HepG2 (cell line): ENCODE results near the gene CHAF1A. TPM values are rescaled to one million over a fixed set of nuclear protein-coding genes. Genes with fewer than 3 reads are reported as not detected.
A peak's percentile ranks its signal among the peaks of the same experiment; 100 is the strongest.

ENCODE experiments used
- AGO2 ChIP-seq: fragments of 200-400 bp; formaldehyde crosslinking; optimal IDR thresholded peaks from 2 replicates; pipeline ENCODE3; 2017; ENCODE audit warnings: mild to moderate bottlenecking, low read depth, low read length, moderate library complexity
- ARHGAP35 ChIP-seq: sonication (generic); formaldehyde crosslinking; IDR thresholded peaks from 2 replicates; pipeline ENCODE4 v1.9.0; 2022; ENCODE audit warnings: mild to moderate bottlenecking, inconsistent platforms, moderate library complexity, missing genetic modification reagents, borderline replicate concordance
- ATF5 ChIP-seq: sonication (generic); formaldehyde crosslinking; IDR thresholded peaks from 2 replicates; pipeline ENCODE4 v1.4.0; 2020; ENCODE audit warnings: mild to moderate bottlenecking, low read depth, missing genetic modification reagents
- BRD4 ChIP-seq: sonication (generic); formaldehyde crosslinking; IDR thresholded peaks from 2 replicates; pipeline ENCODE4 v1.4.0; 2020; ENCODE audit warnings: missing genetic modification reagents
- HNRNPLL ChIP-seq: fragments of 200-400 bp; formaldehyde crosslinking; IDR thresholded peaks from 2 replicates; pipeline ENCODE4 v1.6.1; 2017; ENCODE audit warnings: mild to moderate bottlenecking, low read depth, low read length; ENCODE audit not compliant: poor library complexity, severe bottlenecking
- HOXA5 ChIP-seq: sonication (generic); formaldehyde crosslinking; IDR thresholded peaks from 2 replicates; pipeline ENCODE4 v1.4.0; 2020; ENCODE audit warnings: missing genetic modification reagents
- MAFF ChIP-seq: IDR thresholded peaks from 2 replicates; pipeline ENCODE4 v1.6.1; 2011; ENCODE audit warnings: low read depth, low read length, improper control_type of control experiment
- POLR2A ChIP-seq, 2 experiments: IDR thresholded peaks; 2 replicates each; pipeline ENCODE4 v1.6.1; 2011; ENCODE audit warnings: low read depth in 2 of 2, low read length in 2 of 2, mild to moderate bottlenecking in 1 of 2, moderate library complexity in 1 of 2; ENCODE audit not compliant: insufficient read depth in 1 of 2
- ZBTB33 ChIP-seq: sonication (generic); formaldehyde crosslinking; IDR thresholded peaks from 2 replicates; pipeline ENCODE4 v1.4.0; 2020; ENCODE audit warnings: missing genetic modification reagents
- ZBTB42 ChIP-seq: sonication (generic); formaldehyde crosslinking; IDR thresholded peaks from 2 replicates; pipeline ENCODE4 v1.5.0; 2020; ENCODE audit warnings: mild to moderate bottlenecking, missing genetic modification reagents
- ZFP37 ChIP-seq: sonication (generic); formaldehyde crosslinking; IDR thresholded peaks from 2 replicates; pipeline ENCODE4 v1.4.0; 2020; ENCODE audit warnings: missing genetic modification reagents, borderline replicate concordance
- ZNF20 ChIP-seq: sonication (generic); formaldehyde crosslinking; IDR thresholded peaks from 2 replicates; pipeline ENCODE4 v1.4.0; 2020; ENCODE audit warnings: mild to moderate bottlenecking, moderate library complexity, missing genetic modification reagents
- ZNF24 ChIP-seq: fragments of 450-650 bp; IDR thresholded peaks from 2 replicates; pipeline ENCODE4 v1.6.1; 2017; ENCODE audit warnings: antibody characterized with exemption, mild to moderate bottlenecking
- ZNF530 ChIP-seq: sonication (generic); formaldehyde crosslinking; IDR thresholded peaks from 2 replicates; pipeline ENCODE4 v1.5.0; 2020; ENCODE audit warnings: low read depth, mild to moderate bottlenecking, missing genetic modification reagents
- ZNF576 ChIP-seq: sonication (generic); formaldehyde crosslinking; IDR thresholded peaks from 2 replicates; pipeline ENCODE4 v1.4.0; 2020; ENCODE audit warnings: mild to moderate bottlenecking, missing genetic modification reagents
- ZNF850 ChIP-seq: sonication (generic); formaldehyde crosslinking; conservative IDR thresholded peaks from 2 replicates; pipeline ENCODE4 v1.9.0; 2021; ENCODE audit warnings: mild to moderate bottlenecking, missing genetic modification reagents
- polyA plus RNA-seq, 8 experiments: library from polyadenylated mRNA; depleted of rRNA in 3 of 8; stranded (reverse) in 7 of 8; unstranded in 1 of 8; fragments of >200 nt; fragmentation: Illumina TruSeq in 4 of 8; extraction: Trizol in 4 of 8; gene quantifications; 2 replicates each; pipeline versions ENCODE4 v1.2.1 to v1.2.3, GENCODE V29; 2011 to 2016; ENCODE audit warnings: low read depth in 4 of 8, missing spikeins in 1 of 8, mixed read lengths in 1 of 8; ENCODE audit not compliant: insufficient read depth in 1 of 8
- total RNA-seq, 5 experiments: library from RNA; depleted of rRNA; stranded (reverse); fragments of >200 nt; fragmentation: Illumina TruSeq; extraction: Trizol; gene quantifications; 2 replicates each; pipeline ENCODE4 v1.2.3, GENCODE V29; 2016; ENCODE audit warnings: low read depth in 1 of 5
- TF ChIP-seq, protein P1 (sequence below): sonication (generic); formaldehyde crosslinking; IDR thresholded peaks from 2 replicates; pipeline ENCODE4 v1.4.0; 2020; ENCODE audit warnings: missing genetic modification reagents, borderline replicate concordance
- TF ChIP-seq, protein P2 (sequence below): sonication (generic); formaldehyde crosslinking; conservative IDR thresholded peaks from 2 replicates; pipeline ENCODE4 v1.4.0; 2020; ENCODE audit warnings: mild to moderate bottlenecking, missing genetic modification reagents, moderate library complexity

CHAF1A gene
- total and polyA plus RNA-seq, 2 of the 13 experiments (the other 11 are each of a cell fraction or from before 2014, with no cell fraction given): 11.0 to 34.8 TPM

DNA sequence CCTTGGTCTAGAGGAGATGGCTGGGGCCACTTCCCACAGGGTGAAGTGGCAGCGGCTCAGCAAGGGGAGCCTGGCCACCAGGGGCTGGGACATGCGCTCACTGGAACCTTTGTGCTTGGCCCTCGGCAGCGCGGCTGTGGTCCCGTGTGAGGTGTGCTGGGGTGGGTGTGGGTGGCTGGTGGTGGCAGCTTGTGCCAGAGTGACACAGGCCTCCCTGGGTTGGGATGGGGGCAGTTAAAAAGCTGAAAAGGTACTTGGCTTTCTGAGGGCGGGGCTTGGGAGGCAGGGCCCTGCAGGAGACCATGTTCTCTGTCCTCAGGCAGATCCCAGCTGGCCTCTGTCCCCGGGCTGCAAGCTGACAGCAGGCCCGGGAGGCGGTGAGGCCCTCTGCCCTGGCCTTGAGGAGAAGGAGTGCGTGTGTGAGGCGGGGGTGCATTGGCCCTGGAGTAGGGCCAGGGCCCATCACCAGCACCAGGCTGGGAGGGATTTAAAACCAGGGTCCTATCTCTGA, 41.7 kb upstream of the CHAF1A start (continued):
- TF ChIP-seq ARHGAP35: no peak
- TF ChIP-seq MAFF: no peak
- TF ChIP-seq ZNF576: no peak
- TF ChIP-seq ATF5 (CRISPR knock-in tag): no peak
- TF ChIP-seq ZNF850 (CRISPR knock-in tag): no peak
- TF ChIP-seq HNRNPLL: no peak
- 0 out of 4 replicates have a peak, but pooled peaks of 1 of the 2 experiments have one; percentile 12 for TF ChIP-seq POLR2A (IDR thresholded peaks at IDR 0.05; ENCODE audit: insufficient read depth in 1 of 2, low read depth in 2 of 2, low read length in 2 of 2)
- TF ChIP-seq, protein P1, sequence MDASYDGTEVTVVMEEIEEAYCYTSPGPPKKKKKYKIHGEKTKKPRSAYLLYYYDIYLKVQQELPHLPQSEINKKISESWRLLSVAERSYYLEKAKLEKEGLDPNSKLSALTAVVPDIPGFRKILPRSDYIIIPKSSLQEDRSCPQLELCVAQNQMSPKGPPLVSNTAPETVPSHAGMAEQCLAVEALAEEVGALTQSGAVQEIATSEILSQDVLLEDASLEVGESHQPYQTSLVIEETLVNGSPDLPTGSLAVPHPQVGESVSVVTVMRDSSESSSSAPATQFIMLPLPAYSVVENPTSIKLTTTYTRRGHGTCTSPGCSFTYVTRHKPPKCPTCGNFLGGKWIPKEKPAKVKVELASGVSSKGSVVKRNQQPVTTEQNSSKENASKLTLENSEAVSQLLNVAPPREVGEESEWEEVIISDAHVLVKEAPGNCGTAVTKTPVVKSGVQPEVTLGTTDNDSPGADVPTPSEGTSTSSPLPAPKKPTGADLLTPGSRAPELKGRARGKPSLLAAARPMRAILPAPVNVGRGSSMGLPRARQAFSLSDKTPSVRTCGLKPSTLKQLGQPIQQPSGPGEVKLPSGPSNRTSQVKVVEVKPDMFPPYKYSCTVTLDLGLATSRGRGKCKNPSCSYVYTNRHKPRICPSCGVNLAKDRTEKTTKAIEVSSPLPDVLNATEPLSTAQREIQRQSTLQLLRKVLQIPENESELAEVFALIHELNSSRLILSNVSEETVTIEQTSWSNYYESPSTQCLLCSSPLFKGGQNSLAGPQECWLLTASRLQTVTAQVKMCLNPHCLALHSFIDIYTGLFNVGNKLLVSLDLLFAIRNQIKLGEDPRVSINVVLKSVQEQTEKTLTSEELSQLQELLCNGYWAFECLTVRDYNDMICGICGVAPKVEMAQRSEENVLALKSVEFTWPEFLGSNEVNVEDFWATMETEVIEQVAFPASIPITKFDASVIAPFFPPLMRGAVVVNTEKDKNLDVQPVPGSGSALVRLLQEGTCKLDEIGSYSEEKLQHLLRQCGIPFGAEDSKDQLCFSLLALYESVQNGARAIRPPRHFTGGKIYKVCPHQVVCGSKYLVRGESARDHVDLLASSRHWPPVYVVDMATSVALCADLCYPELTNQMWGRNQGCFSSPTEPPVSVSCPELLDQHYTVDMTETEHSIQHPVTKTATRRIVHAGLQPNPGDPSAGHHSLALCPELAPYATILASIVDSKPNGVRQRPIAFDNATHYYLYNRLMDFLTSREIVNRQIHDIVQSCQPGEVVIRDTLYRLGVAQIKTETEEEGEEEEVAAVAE (CRISPR knock-in tag): no peak
- no peak for TF ChIP-seq HOXA5 (CRISPR knock-in tag)
- no peak for TF ChIP-seq ZBTB42
- peak; percentile 55; the same call in 1 of the 2 replicates for TF ChIP-seq ZBTB33 (CRISPR knock-in tag)
- TF ChIP-seq ZNF24: no peak
- no peak for TF ChIP-seq BRD4 (CRISPR knock-in tag)
- TF ChIP-seq, protein P2, sequence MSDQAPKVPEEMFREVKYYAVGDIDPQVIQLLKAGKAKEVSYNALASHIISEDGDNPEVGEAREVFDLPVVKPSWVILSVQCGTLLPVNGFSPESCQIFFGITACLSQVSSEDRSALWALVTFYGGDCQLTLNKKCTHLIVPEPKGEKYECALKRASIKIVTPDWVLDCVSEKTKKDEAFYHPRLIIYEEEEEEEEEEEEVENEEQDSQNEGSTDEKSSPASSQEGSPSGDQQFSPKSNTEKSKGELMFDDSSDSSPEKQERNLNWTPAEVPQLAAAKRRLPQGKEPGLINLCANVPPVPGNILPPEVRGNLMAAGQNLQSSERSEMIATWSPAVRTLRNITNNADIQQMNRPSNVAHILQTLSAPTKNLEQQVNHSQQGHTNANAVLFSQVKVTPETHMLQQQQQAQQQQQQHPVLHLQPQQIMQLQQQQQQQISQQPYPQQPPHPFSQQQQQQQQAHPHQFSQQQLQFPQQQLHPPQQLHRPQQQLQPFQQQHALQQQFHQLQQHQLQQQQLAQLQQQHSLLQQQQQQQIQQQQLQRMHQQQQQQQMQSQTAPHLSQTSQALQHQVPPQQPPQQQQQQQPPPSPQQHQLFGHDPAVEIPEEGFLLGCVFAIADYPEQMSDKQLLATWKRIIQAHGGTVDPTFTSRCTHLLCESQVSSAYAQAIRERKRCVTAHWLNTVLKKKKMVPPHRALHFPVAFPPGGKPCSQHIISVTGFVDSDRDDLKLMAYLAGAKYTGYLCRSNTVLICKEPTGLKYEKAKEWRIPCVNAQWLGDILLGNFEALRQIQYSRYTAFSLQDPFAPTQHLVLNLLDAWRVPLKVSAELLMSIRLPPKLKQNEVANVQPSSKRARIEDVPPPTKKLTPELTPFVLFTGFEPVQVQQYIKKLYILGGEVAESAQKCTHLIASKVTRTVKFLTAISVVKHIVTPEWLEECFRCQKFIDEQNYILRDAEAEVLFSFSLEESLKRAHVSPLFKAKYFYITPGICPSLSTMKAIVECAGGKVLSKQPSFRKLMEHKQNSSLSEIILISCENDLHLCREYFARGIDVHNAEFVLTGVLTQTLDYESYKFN: no peak
- TF ChIP-seq AGO2: peak; percentile 61
- no peak for TF ChIP-seq ZNF530
- no peak for TF ChIP-seq ZNF20 (CRISPR knock-in tag)
- no peak for TF ChIP-seq ZFP37 (CRISPR knock-in tag)
